CD14-positive monocyte (primary cell): ENCODE results near the gene PEX12. TPM values are rescaled to one million over a fixed set of nuclear protein-coding genes. Genes with fewer than 3 reads are reported as not detected.

ENCODE experiments used
- DNase-seq, 3 donors: peaks; one replicate each; pipeline ENCODE4 v3.0.0-alpha.2; 2011 to 2022
- H2AFZ ChIP-seq: 2 replicates; pipeline ENCODE4 v1.6.0; 2012; ENCODE audit warnings: mild to moderate bottlenecking, low read depth, low read length, inconsistent platforms; ENCODE audit not compliant: insufficient read depth, poor library complexity, severe bottlenecking
- H3K27ac ChIP-seq, 2 donors: 1 replicate in 1 of 2; 2 replicates in 1 of 2; pipeline ENCODE4 v1.5.1; 2012 to 2013; ENCODE audit warnings: low read length in 2 of 2, control low read depth in 1 of 2, inconsistent platforms in 1 of 2, low read depth in 1 of 2, mild to moderate bottlenecking in 1 of 2
- H3K27me3 ChIP-seq, 2 donors: one replicate each; pipeline versions ENCODE4 v1.6.0 to v1.6.1; 2011 to 2013; ENCODE audit warnings: low read length in 2 of 2; ENCODE audit not compliant: control insufficient read depth in 2 of 2, insufficient read depth in 2 of 2
- H3K36me3 ChIP-seq, 2 donors: replicated peaks in 1 of 2; 1 replicate in 1 of 2; 2 replicates in 1 of 2; pipeline versions ENCODE4 v1.5.1 to v1.6.1; 2012 to 2013; ENCODE audit warnings: low read length in 2 of 2, control low read depth in 1 of 2, inconsistent platforms in 1 of 2, mild to moderate bottlenecking in 1 of 2; ENCODE audit not compliant: insufficient read depth in 2 of 2, control insufficient read depth in 1 of 2
- H3K4me1 ChIP-seq, 2 donors: 1 replicate in 1 of 2; 2 replicates in 1 of 2; pipeline versions ENCODE4 v1.5.1 to v1.6.1; 2012 to 2013; ENCODE audit warnings: low read length in 2 of 2, control low read depth in 1 of 2, inconsistent platforms in 1 of 2, mild to moderate bottlenecking in 1 of 2, moderate library complexity in 1 of 2; ENCODE audit not compliant: insufficient read depth in 2 of 2, control insufficient read depth in 1 of 2
- H3K4me2 ChIP-seq: replicated peaks from 2 replicates; pipeline ENCODE3; 2012; ENCODE audit warnings: low read length, moderate library complexity, mild to moderate bottlenecking; ENCODE audit not compliant: poor library complexity, severe bottlenecking; ENCODE audit errors: extremely low read depth
- H3K4me3 ChIP-seq, 3 experiments: fragments of 200-600 bp in 1 of 3; sonication (generic) in 1 of 3; replicated peaks in 1 of 3; 1 replicate in 2 of 3; 2 replicates in 1 of 3; pipeline ENCODE4 v1.5.1; 2011 to 2013; ENCODE audit warnings: low read length in 3 of 3, mild to moderate bottlenecking in 3 of 3, control low read depth in 2 of 3, low read depth in 2 of 3, inconsistent platforms in 1 of 3, moderate library complexity in 1 of 3
- H3K79me2 ChIP-seq: 2 replicates; pipeline ENCODE4 v1.6.0; 2012; ENCODE audit warnings: mild to moderate bottlenecking, control low read depth, inconsistent platforms, low read length, moderate library complexity; ENCODE audit not compliant: insufficient read depth
- H3K9ac ChIP-seq: 2 replicates; pipeline ENCODE4 v1.6.0; 2017; ENCODE audit warnings: low read length, mild to moderate bottlenecking; ENCODE audit not compliant: insufficient read depth, poor library complexity, severe bottlenecking
- H3K9me3 ChIP-seq, 2 donors: replicated peaks in 1 of 2; 1 replicate in 1 of 2; 2 replicates in 1 of 2; pipeline versions ENCODE4 v1.5.1 to v1.6.1; 2012 to 2013; ENCODE audit warnings: low read length in 2 of 2, control low read depth in 1 of 2; ENCODE audit not compliant: control insufficient read depth in 1 of 2, insufficient read depth in 1 of 2
- H4K20me1 ChIP-seq: 2 replicates; pipeline ENCODE4 v1.6.0; 2012; ENCODE audit warnings: mild to moderate bottlenecking, low read length, control low read depth, moderate library complexity; ENCODE audit not compliant: insufficient read depth
- H3K27ac Mint-ChIP-seq, 7 donors: one replicate each; pipeline ENCODE4 v1.8.0; 2020; ENCODE audit warnings: mild to moderate bottlenecking in 7 of 7, mixed read lengths in 7 of 7, moderate library complexity in 6 of 7, inconsistent platforms in 2 of 7
- H3K27me3 Mint-ChIP-seq, 3 donors: one replicate each; pipeline ENCODE4 v1.8.0; 2021 to 2022; ENCODE audit warnings: low read depth in 3 of 3, mild to moderate bottlenecking in 3 of 3, mixed read lengths in 3 of 3, moderate library complexity in 3 of 3, inconsistent platforms in 1 of 3
- H3K36me3 Mint-ChIP-seq, 2 donors: one replicate each; pipeline ENCODE4 v1.8.0; 2020; ENCODE audit warnings: mixed read lengths in 2 of 2, inconsistent platforms in 1 of 2, mild to moderate bottlenecking in 1 of 2
- H3K4me1 Mint-ChIP-seq: one replicate; pipeline ENCODE4 v1.8.0; 2020; ENCODE audit warnings: mild to moderate bottlenecking, mixed read lengths
- H3K4me3 Mint-ChIP-seq, 2 donors: one replicate each; pipeline ENCODE4 v1.8.0; 2020; ENCODE audit warnings: mild to moderate bottlenecking in 2 of 2, mixed read lengths in 2 of 2, moderate library complexity in 1 of 2
- H3K9me3 Mint-ChIP-seq, 7 donors: one replicate each; pipeline ENCODE4 v1.8.0; 2020 to 2022; ENCODE audit warnings: mixed read lengths in 7 of 7, mild to moderate bottlenecking in 6 of 7, moderate library complexity in 6 of 7, inconsistent platforms in 2 of 7
- WGBS: methylation state at CpG from one replicate; pipeline ENCODE4 v1.1.5; 2013; ENCODE audit warnings: missing lambda C conversion rate; ENCODE audit not compliant: insufficient coverage; 5-methylcytosine and 5-hydroxymethylcytosine counted together
- intact Hi-C, 2 donors: fragments of 100-400 bp; cut with micrococcal nuclease; formaldehyde crosslinking; loops; one replicate each; pipeline versions ENCODE4 v1.15.0 to v1.15.1; 2023
- polyA plus RNA-seq, 3 donors: library from polyadenylated mRNA; depleted of rRNA in 1 of 3; unstranded in 2 of 3; stranded (reverse) in 1 of 3; fragments of 300-500 nt in 2 of 3; fragments of >200 nt in 1 of 3; fragmentation: Illumina TruSeq in 2 of 3; gene quantifications; 1 replicate in 2 of 3; 2 replicates in 1 of 3; pipeline ENCODE4 v1.2.3, GENCODE V29; 2012 to 2021
- TF ChIP-seq, protein P1 (sequence below): fragments of 200-600 bp; IDR thresholded peaks from one replicate; pipeline ENCODE4 v1.8.0; 2022; ENCODE audit warnings: antibody characterized with exemption, mild to moderate bottlenecking

Gene PEX12
- polyA plus RNA-seq, 3 donors = 0.08 to 0.72 (median 0.31) TPM

DNA sequence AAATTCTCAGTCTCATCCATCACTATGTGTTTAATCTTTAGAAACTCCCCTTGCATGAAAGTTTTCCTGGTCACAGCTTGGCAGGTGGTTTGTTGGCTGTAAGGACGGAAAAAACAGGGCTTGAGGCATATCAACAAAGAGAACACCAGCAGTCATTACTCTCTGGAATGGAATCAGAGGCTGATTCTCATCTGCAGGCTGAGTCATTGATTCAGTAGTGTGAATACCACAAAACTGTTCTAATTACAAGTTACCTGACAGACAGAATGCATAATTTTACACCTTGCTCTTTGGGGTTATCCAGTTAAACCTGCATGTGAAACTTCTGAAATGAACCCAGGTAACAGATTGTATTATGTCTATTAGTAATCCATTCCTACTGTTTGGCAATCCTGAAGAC is 29.4 kb downstream of the PEX12 start:
- Histone ChIP-seq H3K79me2 (no peaks in the 10 kb centered on the region), H3K36me3 (no peaks in the 10 kb centered on the region), H4K20me1 (no peaks in the 10 kb centered on the region), H3K4me3 (no peak overlapping the region), H3K4me2 (no peak overlapping the region), H3K9ac (no peak overlapping the region), H2AFZ (no peak overlapping the region), H3K27me3 (no peaks in the 10 kb centered on the region), H3K9me3 (no peaks in the 10 kb centered on the region), H3K4me1 (peaks cover 11 to 18% of the 10 kb centered on the region in 2 donors), H3K27ac (no peak overlapping the region)
- H3K4me1 Mint-ChIP-seq = peaks cover 12% of the 10 kb centered on the region
- intact Hi-C loops = loop anchor here in 1 of 2 donors (10.0 kb wide), 1 partner anchor 256 kb away; the partner anchor contains the start of gene TAF15
- H3K27me3 Mint-ChIP-seq = peaks cover 0 to 8% (median 8%) of the 10 kb centered on the region in 3 donors
- H3K4me3 Mint-ChIP-seq = no peak overlapping the region
- no peaks in the 10 kb centered on the region for H3K36me3 Mint-ChIP-seq
- H3K9me3 Mint-ChIP-seq = peaks cover 0 to 3% (median 1%) of the 10 kb centered on the region in 7 donors
- no peak overlapping the region for H3K27ac Mint-ChIP-seq
- no peak for DNase-seq
- TF ChIP-seq, protein P1, sequence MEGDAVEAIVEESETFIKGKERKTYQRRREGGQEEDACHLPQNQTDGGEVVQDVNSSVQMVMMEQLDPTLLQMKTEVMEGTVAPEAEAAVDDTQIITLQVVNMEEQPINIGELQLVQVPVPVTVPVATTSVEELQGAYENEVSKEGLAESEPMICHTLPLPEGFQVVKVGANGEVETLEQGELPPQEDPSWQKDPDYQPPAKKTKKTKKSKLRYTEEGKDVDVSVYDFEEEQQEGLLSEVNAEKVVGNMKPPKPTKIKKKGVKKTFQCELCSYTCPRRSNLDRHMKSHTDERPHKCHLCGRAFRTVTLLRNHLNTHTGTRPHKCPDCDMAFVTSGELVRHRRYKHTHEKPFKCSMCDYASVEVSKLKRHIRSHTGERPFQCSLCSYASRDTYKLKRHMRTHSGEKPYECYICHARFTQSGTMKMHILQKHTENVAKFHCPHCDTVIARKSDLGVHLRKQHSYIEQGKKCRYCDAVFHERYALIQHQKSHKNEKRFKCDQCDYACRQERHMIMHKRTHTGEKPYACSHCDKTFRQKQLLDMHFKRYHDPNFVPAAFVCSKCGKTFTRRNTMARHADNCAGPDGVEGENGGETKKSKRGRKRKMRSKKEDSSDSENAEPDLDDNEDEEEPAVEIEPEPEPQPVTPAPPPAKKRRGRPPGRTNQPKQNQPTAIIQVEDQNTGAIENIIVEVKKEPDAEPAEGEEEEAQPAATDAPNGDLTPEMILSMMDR = no peak
- no CpG with 5 or more reads among the region's 1 CpG for WGBS

DNA sequence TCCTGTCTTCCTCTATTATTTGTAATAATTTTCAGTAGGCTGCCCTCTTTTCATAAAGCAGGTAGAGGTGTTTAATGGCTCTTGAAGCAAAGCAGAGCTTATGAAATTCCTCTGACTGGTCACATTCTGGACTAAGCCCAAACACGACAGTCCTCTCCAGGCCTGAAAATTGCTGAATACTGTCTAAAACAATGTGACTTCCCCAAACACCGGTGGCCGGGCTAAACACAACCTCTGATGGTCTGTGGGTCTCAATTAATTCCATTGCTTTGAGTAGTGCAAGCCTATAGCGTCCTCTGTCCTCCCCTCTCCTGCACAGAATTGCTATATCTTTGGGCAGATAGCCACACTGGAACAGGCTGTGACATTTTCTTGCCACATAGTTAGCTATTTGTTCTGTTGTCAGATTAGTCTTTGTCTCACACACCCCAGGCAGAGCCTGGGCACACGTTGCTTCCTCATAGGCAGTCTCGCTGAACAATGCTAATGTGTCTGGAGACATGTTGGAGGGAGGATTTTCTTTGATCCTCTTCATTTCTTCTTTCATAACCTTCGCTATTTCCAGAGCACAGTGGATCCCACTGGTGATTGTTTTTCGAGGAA is 30.1 kb downstream of the PEX12 start:
- Histone ChIP-seq H3K4me3 (no peak overlapping the region), H3K9ac (no peak overlapping the region), H3K79me2 (no peaks in the 10 kb centered on the region), H3K27me3 (no peaks in the 10 kb centered on the region), H3K4me1 (peaks cover 11 to 18% of the 10 kb centered on the region in 2 donors), H3K9me3 (no peaks in the 10 kb centered on the region), H2AFZ (no peak overlapping the region), H3K4me2 (no peak overlapping the region), H3K36me3 (no peaks in the 10 kb centered on the region), H3K27ac (no peak overlapping the region), H4K20me1 (no peaks in the 10 kb centered on the region)
- no peak for DNase-seq
- H3K27ac Mint-ChIP-seq = no peak overlapping the region
- WGBS = 64% methylated on average over 2 of the region's 8 CpGs
- H3K36me3 Mint-ChIP-seq = no peaks in the 10 kb centered on the region
- peaks cover 14% of the 10 kb centered on the region for H3K4me1 Mint-ChIP-seq
- peaks cover 0 to 4% (median 4%) of the 10 kb centered on the region in 3 donors for H3K27me3 Mint-ChIP-seq
- no peak overlapping the region for H3K4me3 Mint-ChIP-seq
- H3K9me3 Mint-ChIP-seq = peaks cover 0 to 3% (median 1%) of the 10 kb centered on the region in 7 donors
- TF ChIP-seq, protein P1 = no peak
- intact Hi-C loops = loop anchor here in 1 of 2 donors (10.0 kb wide), 1 partner anchor 256 kb away; the partner anchor contains the start of gene TAF15
